Measurements from ENCODE around the gene DPH2. TPM values are rescaled to one million over a fixed set of nuclear protein-coding genes. Genes with fewer than 3 reads are reported as not detected.

Gene DPH2
- total and polyA plus RNA-seq, 7 experiments from 2014 or later, result 21.3 to 40.9 (median 29.4) TPM

DNA sequence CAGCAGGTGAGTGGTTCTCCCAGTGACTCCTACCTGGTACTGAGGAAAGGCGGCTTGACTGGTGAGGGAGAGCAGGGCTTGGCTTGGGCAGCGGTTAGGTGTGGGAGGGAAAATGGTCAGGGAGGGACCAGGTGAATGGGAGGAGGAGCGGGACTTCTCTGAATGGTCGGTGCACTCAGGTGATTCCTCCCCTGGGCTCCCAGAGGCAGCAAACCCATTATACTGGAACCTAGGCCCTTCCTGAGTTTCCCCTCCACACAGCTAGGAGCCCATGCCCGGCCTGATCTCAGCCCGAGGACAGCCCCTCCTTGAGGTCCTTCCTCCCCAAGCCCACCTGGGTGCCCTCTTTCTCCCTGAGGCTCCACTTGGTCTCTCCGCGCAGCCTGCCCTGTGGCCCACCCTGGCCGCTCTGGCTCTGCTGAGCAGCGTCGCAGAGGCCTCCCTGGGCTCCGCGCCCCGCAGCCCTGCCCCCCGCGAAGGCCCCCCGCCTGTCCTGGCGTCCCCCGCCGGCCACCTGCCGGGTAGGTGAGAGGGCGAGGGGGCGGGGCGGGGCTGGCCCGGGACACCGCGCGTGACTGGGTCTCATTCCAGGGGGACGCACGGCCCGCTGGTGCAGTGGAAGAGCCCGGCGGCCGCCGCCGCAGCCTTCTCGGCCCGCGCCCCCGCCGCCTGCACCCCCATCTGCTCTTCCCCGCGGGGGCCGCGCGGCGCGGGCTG, 33.9 kb upstream of the DPH2 start:
- ChIA-PET CTCF (interaction anchor here (1.0 to 3.8 kb wide), 9 partner anchors 8 to 408 kb away, joined by 3 to 50 read pairs (median 4); partner anchors contain the start of gene IPO13), POLR2A (interaction anchor here (0.6 kb wide), 1 partner anchor 1467 kb away, joined by 3 read pairs; no protein-coding TSS in a partner anchor)
- Histone ChIP-seq H3K4me3 (ENCODE audit: low read length) (no peak overlapping the region), H3K36me3 (ENCODE audit: control insufficient read depth in 2 of 3, insufficient read depth in 3 of 3, low read length in 3 of 3) (no peaks in the 10 kb centered on the region), H3K27ac (ENCODE audit: low read depth, low read length) (no peak overlapping the region), H3K9me3 (ENCODE audit: control insufficient read depth in 2 of 3, low read length in 3 of 3) (no peaks in the 10 kb centered on the region), H3K27me3 (ENCODE audit: control insufficient read depth in 2 of 2, insufficient read depth in 2 of 2, low read length in 2 of 2) (peaks cover 9 to 19% of the 10 kb centered on the region in 2 donors), H3K4me1 (ENCODE audit: control insufficient read depth in 2 of 2, insufficient read depth in 2 of 2, low read length in 2 of 2) (peaks cover 0 to 9% of the 10 kb centered on the region in 2 donors)
- DNase-seq (no peak), ATAC-seq (no peak)
- Mint-ChIP-seq H3K36me3 (peaks cover 0 to 6% (median 4%) of the 10 kb centered on the region in 5 donors), H3K4me3 (peak overlapping the region in 7 of 10 donors; percentile 17 to 83 (median 53)), H3K4me1 (peaks cover 10 to 29% (median 14%) of the 10 kb centered on the region in 7 donors), H3K9me3 (no peaks in the 10 kb centered on the region), H3K27ac (no peak overlapping the region), H3K27me3 (peaks cover 21 to 29% (median 26%) of the 10 kb centered on the region in 5 donors)
- intact Hi-C loops (cut with micrococcal nuclease), result loop anchor here (2.0 to 10.0 kb wide), 2 partner anchors 101 to 711 kb away; no protein-coding TSS in a partner anchor

DNA sequence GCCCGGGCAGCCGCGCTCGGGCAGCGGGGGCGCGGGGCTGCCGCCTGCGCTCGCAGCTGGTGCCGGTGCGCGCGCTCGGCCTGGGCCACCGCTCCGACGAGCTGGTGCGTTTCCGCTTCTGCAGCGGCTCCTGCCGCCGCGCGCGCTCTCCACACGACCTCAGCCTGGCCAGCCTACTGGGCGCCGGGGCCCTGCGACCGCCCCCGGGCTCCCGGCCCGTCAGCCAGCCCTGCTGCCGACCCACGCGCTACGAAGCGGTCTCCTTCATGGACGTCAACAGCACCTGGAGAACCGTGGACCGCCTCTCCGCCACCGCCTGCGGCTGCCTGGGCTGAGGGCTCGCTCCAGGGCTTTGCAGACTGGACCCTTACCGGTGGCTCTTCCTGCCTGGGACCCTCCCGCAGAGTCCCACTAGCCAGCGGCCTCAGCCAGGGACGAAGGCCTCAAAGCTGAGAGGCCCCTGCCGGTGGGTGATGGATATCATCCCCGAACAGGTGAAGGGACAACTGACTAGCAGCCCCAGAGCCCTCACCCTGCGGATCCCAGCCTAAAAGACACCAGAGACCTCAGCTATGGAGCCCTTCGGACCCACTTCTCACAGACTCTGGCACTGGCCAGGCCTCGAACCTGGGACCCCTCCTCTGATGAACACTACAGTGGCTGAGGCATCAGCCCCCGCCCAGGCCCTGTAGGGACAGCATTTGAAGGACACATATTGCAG, 33.2 kb upstream of the DPH2 start:
- ChIA-PET CTCF (no interaction called here), POLR2A (no interaction called here)
- H3K4me3 ChIP-seq (ENCODE audit: low read length), result no peak overlapping the region
- H3K27ac ChIP-seq (ENCODE audit: low read depth, low read length), result no peak overlapping the region
- H3K36me3 ChIP-seq (ENCODE audit: control insufficient read depth in 2 of 3, insufficient read depth in 3 of 3, low read length in 3 of 3), result no peaks in the 10 kb centered on the region
- peaks cover 0 to 6% (median 4%) of the 10 kb centered on the region in 5 donors for H3K36me3 Mint-ChIP-seq
- H3K9me3 ChIP-seq (ENCODE audit: control insufficient read depth in 2 of 3, low read length in 3 of 3), result no peaks in the 10 kb centered on the region
- intact Hi-C loops (cut with micrococcal nuclease), result loop anchor here in 1 of 2 donors (10.0 kb wide), 1 partner anchor 712 kb away; no protein-coding TSS in a partner anchor
- H3K9me3 Mint-ChIP-seq, result no peaks in the 10 kb centered on the region
- H3K4me1 Mint-ChIP-seq, result peaks cover 10 to 29% (median 14%) of the 10 kb centered on the region in 7 donors
- H3K27ac Mint-ChIP-seq, result no peak overlapping the region
- H3K27me3 Mint-ChIP-seq, result peaks cover 21 to 29% (median 26%) of the 10 kb centered on the region in 5 donors
- ATAC-seq, result peak; percentile 30
- H3K27me3 ChIP-seq (ENCODE audit: control insufficient read depth in 2 of 2, insufficient read depth in 2 of 2, low read length in 2 of 2), result peaks cover 9 to 19% of the 10 kb centered on the region in 2 donors
- H3K4me3 Mint-ChIP-seq, result peak overlapping the region in 8 of 10 donors; percentile 20 to 83 (median 58)
- peaks cover 0 to 9% of the 10 kb centered on the region in 2 donors for H3K4me1 ChIP-seq (ENCODE audit: control insufficient read depth in 2 of 2, insufficient read depth in 2 of 2, low read length in 2 of 2)
- DNase-seq, result peak in 1 of 9 donors; percentile 33

DNA sequence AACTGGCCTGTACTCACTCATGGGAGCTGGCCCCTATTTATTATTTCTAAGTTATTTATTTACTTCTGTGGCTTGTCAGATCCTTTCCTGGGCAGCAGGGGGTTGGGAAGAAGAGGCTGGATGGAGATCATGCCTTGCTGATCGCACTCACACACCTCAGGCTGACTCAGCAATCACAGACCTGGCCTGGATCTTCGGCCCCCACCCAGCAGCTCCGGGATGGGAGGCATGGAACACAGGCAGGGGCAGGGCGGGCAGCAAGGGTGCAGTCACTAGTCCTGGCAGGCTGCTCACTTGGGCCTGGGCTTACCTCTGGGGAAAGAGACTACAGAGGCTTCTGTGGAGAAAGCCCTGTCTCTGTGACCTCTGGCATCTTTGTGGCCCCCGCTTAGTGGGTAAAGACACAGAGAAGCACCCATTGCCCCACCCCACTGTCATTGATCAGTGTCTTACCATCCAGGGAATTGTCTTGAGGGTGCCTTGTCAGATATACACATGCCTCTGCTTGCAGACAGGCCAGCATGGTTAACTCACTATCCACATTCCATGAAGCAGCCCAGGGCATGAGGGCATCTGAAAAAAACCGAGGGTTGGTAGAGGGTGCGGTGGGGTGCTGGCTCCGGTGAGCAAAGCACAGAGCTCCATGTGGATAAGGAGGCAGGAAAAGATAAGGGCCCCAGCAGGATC, 32.5 kb upstream of the DPH2 start:
- Mint-ChIP-seq H3K27ac (no peak overlapping the region), H3K4me3 (peak overlapping the region in 3 of 10 donors; percentile 32 to 83 (median 58)), H3K9me3 (no peaks in the 10 kb centered on the region), H3K4me1 (peaks cover 10 to 29% (median 15%) of the 10 kb centered on the region in 7 donors), H3K36me3 (peaks cover 0 to 6% (median 4%) of the 10 kb centered on the region in 5 donors), H3K27me3 (peaks cover 20 to 29% (median 26%) of the 10 kb centered on the region in 5 donors)
- ChIA-PET POLR2A (no interaction called here), CTCF (no interaction called here)
- Histone ChIP-seq H3K36me3 (ENCODE audit: control insufficient read depth in 2 of 3, insufficient read depth in 3 of 3, low read length in 3 of 3) (no peaks in the 10 kb centered on the region), H3K27me3 (ENCODE audit: control insufficient read depth in 2 of 2, insufficient read depth in 2 of 2, low read length in 2 of 2) (peaks cover 9 to 19% of the 10 kb centered on the region in 2 donors), H3K27ac (ENCODE audit: low read depth, low read length) (no peak overlapping the region), H3K9me3 (ENCODE audit: control insufficient read depth in 2 of 3, low read length in 3 of 3) (no peaks in the 10 kb centered on the region), H3K4me1 (ENCODE audit: control insufficient read depth in 2 of 2, insufficient read depth in 2 of 2, low read length in 2 of 2) (peaks cover 0 to 9% of the 10 kb centered on the region in 2 donors), H3K4me3 (ENCODE audit: low read length) (no peak overlapping the region)
- DNase-seq (no peak), ATAC-seq (no peak)
- intact Hi-C loops (cut with micrococcal nuclease), result loop anchor here in 1 of 2 donors (10.0 kb wide), 1 partner anchor 713 kb away; no protein-coding TSS in a partner anchor

DNA sequence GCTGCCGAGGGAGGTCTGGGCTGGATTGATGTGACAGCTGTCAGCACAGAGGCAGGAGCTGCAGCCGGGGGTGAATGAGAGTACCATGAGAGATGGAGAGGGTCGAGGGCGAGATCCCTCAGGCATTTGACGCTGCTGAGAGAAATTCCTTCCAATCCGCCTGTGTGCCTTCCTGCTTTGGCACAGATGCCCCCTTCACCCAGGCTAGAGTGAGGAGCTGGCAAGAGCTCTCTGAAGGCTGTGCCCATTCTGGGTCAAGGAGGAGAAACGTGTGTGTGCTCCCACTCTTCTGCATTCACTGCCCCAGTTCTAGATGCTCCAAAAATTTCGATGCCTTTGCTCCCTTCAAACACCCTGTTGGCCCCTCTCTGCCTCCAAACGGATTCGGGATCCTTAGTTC, 31.4 kb upstream of the DPH2 start:
- H3K4me3 ChIP-seq (ENCODE audit: low read length), result no peak overlapping the region
- no peak overlapping the region for H3K27ac ChIP-seq (ENCODE audit: low read depth, low read length)
- no peaks in the 10 kb centered on the region for H3K9me3 Mint-ChIP-seq
- H3K27me3 Mint-ChIP-seq, result peaks cover 11 to 19% (median 15%) of the 10 kb centered on the region in 5 donors
- peaks cover 0 to 8% of the 10 kb centered on the region in 2 donors for H3K4me1 ChIP-seq (ENCODE audit: control insufficient read depth in 2 of 2, insufficient read depth in 2 of 2, low read length in 2 of 2)
- peaks cover 12 to 29% (median 16%) of the 10 kb centered on the region in 7 donors for H3K4me1 Mint-ChIP-seq
- no peak for DNase-seq
- no peaks in the 10 kb centered on the region for H3K36me3 ChIP-seq (ENCODE audit: control insufficient read depth in 2 of 3, insufficient read depth in 3 of 3, low read length in 3 of 3)
- intact Hi-C loops (cut with micrococcal nuclease), result loop anchor here in 1 of 2 donors (10.0 kb wide), 1 partner anchor 714 kb away; no protein-coding TSS in a partner anchor
- peak overlapping the region in 1 of 10 donors; percentile 41 for H3K4me3 Mint-ChIP-seq
- H3K27ac Mint-ChIP-seq, result no peak overlapping the region
- H3K9me3 ChIP-seq (ENCODE audit: control insufficient read depth in 2 of 3, low read length in 3 of 3), result no peaks in the 10 kb centered on the region
- peaks cover 9 to 19% of the 10 kb centered on the region in 2 donors for H3K27me3 ChIP-seq (ENCODE audit: control insufficient read depth in 2 of 2, insufficient read depth in 2 of 2, low read length in 2 of 2)
- ChIA-PET POLR2A (no interaction called here), CTCF (interaction anchor here (0.7 kb wide), 1 partner anchor 26 kb away, joined by 3 read pairs; no protein-coding TSS in a partner anchor)
- no peak for ATAC-seq
- H3K36me3 Mint-ChIP-seq, result peaks cover 0 to 12% (median 4%) of the 10 kb centered on the region in 5 donors

DNA sequence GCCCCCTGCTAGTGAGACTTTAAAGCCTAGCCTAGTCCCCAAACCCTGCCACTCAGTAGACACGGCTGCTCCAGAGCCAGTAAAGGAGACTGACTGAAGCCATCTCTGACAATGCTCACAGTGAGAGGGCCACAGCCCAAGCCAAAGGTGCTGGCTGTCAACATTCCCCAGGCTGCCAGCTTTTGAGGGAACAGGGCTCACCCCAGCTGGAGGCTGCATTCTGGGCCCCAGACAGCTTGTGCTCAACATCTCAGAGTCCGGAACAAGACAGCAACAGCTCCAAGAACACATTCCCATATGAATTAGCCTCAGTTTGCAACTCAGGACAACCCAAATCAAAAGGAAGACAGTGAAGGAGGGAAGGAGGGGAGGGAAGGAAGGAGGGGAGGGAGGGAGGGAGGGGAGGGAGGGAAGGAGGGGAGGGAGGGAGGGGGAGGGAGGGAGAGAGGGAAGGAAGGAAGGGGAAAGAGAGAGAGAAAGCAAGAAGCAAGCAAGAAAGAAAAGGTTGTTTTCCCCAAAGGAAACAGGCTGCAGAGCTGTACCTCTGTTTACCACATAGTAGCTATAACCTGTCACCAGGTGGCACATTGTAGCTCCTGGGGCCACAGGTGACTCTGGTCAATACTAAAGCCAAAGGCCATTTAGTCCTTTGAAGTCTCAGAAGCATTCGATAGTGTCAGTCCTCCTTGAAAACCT, 30.8 kb upstream of the DPH2 start:
- POLR2A ChIA-PET, result no interaction called here
- DNase-seq (no peak), ATAC-seq (no peak)
- CTCF ChIA-PET, result no interaction called here
- Histone ChIP-seq H3K4me3 (ENCODE audit: low read length) (no peak overlapping the region), H3K27ac (ENCODE audit: low read depth, low read length) (no peak overlapping the region), H3K36me3 (ENCODE audit: control insufficient read depth in 2 of 3, insufficient read depth in 3 of 3, low read length in 3 of 3) (no peaks in the 10 kb centered on the region), H3K9me3 (ENCODE audit: control insufficient read depth in 2 of 3, low read length in 3 of 3) (no peaks in the 10 kb centered on the region), H3K27me3 (ENCODE audit: control insufficient read depth in 2 of 2, insufficient read depth in 2 of 2, low read length in 2 of 2) (peaks cover 9 to 14% of the 10 kb centered on the region in 2 donors), H3K4me1 (ENCODE audit: control insufficient read depth in 2 of 2, insufficient read depth in 2 of 2, low read length in 2 of 2) (peaks cover 0 to 1% of the 10 kb centered on the region in 2 donors)
- Mint-ChIP-seq H3K4me1 (peaks cover 10 to 26% (median 13%) of the 10 kb centered on the region in 7 donors), H3K9me3 (no peaks in the 10 kb centered on the region), H3K27ac (no peak overlapping the region), H3K36me3 (peaks cover 0 to 12% (median 4%) of the 10 kb centered on the region in 5 donors), H3K4me3 (no peak overlapping the region), H3K27me3 (peaks cover 8 to 16% (median 10%) of the 10 kb centered on the region in 5 donors)
- intact Hi-C loops (cut with micrococcal nuclease), result loop anchor here in 1 of 2 donors (10.0 kb wide), 1 partner anchor 714 kb away; no protein-coding TSS in a partner anchor
